Esophagus squamous epithelium (tissue), 5 donors: ENCODE measurements around the gene AIG1. TPM values are rescaled to one million over a fixed set of nuclear protein-coding genes. Genes with fewer than 3 reads are reported as not detected.

Experiments
- DNase-seq: peaks from one replicate; lab custom pipeline; 2025; lab: John Stamatoyannopoulos, UW
- H3K27ac ChIP-seq, 4 donors: fragments of 200-600 bp; sonication (generic); one replicate each; pipeline ENCODE4 v1.5.1; 2016 to 2019; ENCODE audit warnings: mild to moderate bottlenecking in 1 of 4
- H3K27me3 ChIP-seq, 4 donors: fragments of 200-600 bp; sonication (generic); 1 replicate in 3 of 4; 2 replicates in 1 of 4; pipeline versions ENCODE4 v1.5.1 to v1.6.0; 2017 to 2021; ENCODE audit warnings: antibody characterized with exemption in 1 of 4
- H3K36me3 ChIP-seq, 3 donors: fragments of 200-600 bp; sonication (generic); one replicate each; pipeline ENCODE4 v1.5.1; 2016 to 2019
- H3K4me1 ChIP-seq, 3 donors: fragments of 200-600 bp; sonication (generic); one replicate each; pipeline ENCODE4 v1.5.1; 2017 to 2019
- H3K4me3 ChIP-seq, 4 donors: fragments of 200-600 bp; sonication (generic); 1 replicate in 3 of 4; 2 replicates in 1 of 4; pipeline ENCODE4 v1.5.1; 2016 to 2019; ENCODE audit warnings: mild to moderate bottlenecking in 2 of 4, moderate library complexity in 1 of 4
- H3K9me3 ChIP-seq, 3 donors: fragments of 200-600 bp; sonication (generic); one replicate each; pipeline ENCODE4 v1.5.1; 2016 to 2019
- POLR2A ChIP-seq, 4 donors: fragments of 450-650 bp; IDR thresholded peaks; one replicate each; pipeline ENCODE4 v1.6.1; 2017; ENCODE audit warnings: antibody characterized with exemption in 4 of 4, mild to moderate bottlenecking in 4 of 4, moderate library complexity in 3 of 4
- WGBS, 2 donors: methylation state at CpG; one replicate each; pipeline ENCODE4 v1.1.5; 2018; 5-methylcytosine and 5-hydroxymethylcytosine counted together
- intact Hi-C: fragments of 100-400 bp; cut with DNase I; formaldehyde crosslinking; loops from one replicate; pipeline ENCODE4 v1.15.0; 2022
- total RNA-seq, 4 donors: library from RNA; depleted of rRNA; stranded (reverse); fragments of >200 nt; gene quantifications; one replicate each; pipeline ENCODE4 v1.1.0, GENCODE V29; 2016
- TF ChIP-seq, protein P1 (sequence below), 6 experiments: fragments of 450-650 bp in 4 of 6; fragments of 200-600 bp in 2 of 6; sonication (generic) in 2 of 6; IDR thresholded peaks; one replicate each; pipeline ENCODE4 v1.5.1; 2016 to 2019; ENCODE audit warnings: antibody characterized with exemption in 6 of 6, mild to moderate bottlenecking in 4 of 6, moderate library complexity in 4 of 6
- donor health status: DM: yes; HTN: yes; CAD: no.

AIG1 gene
- total RNA-seq, 4 donors from 2014 or later, result 29.1 to 30.5 (median 29.9) TPM

DNA sequence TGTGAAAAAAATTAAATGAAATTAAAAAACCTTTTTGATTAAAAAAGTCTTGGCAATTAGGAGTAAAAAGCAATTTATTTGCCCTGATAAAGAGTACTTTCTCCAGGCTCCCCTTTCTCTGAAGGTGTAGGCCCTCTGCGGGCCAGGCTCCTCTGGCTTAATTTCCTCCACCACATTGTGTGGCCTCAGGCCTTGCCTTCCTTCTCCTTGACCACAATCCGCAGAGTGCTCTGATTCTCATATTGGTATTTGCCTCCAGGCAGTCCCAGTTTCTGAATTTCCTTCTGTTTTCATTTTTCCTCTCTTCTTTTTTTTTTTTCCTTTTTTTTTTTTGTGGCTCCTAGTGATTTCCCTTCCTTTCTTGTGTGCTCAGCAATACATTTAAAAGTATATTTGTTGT lies 96.4 kb downstream of the AIG1 start:
- Histone ChIP-seq H3K4me1 (peaks cover 0 to 15% (median 5%) of the 10 kb centered on the region in 3 donors), H3K27ac (no peak overlapping the region), H3K9me3 (no peaks in the 10 kb centered on the region), H3K36me3 (no peaks in the 10 kb centered on the region), H3K27me3 (no peaks in the 10 kb centered on the region), H3K4me3 (no peak overlapping the region)
- 70 to 91% methylated on average over 2 of the region's 2 CpGs for WGBS, 2 donors
- no peak for DNase-seq
- intact Hi-C loops, result no loop called here
- TF ChIP-seq POLR2A (IDR thresholded peaks at IDR 0.05), result no peak
- TF ChIP-seq, protein P1, sequence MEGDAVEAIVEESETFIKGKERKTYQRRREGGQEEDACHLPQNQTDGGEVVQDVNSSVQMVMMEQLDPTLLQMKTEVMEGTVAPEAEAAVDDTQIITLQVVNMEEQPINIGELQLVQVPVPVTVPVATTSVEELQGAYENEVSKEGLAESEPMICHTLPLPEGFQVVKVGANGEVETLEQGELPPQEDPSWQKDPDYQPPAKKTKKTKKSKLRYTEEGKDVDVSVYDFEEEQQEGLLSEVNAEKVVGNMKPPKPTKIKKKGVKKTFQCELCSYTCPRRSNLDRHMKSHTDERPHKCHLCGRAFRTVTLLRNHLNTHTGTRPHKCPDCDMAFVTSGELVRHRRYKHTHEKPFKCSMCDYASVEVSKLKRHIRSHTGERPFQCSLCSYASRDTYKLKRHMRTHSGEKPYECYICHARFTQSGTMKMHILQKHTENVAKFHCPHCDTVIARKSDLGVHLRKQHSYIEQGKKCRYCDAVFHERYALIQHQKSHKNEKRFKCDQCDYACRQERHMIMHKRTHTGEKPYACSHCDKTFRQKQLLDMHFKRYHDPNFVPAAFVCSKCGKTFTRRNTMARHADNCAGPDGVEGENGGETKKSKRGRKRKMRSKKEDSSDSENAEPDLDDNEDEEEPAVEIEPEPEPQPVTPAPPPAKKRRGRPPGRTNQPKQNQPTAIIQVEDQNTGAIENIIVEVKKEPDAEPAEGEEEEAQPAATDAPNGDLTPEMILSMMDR (IDR thresholded peaks at IDR 0.05), result no peak

DNA sequence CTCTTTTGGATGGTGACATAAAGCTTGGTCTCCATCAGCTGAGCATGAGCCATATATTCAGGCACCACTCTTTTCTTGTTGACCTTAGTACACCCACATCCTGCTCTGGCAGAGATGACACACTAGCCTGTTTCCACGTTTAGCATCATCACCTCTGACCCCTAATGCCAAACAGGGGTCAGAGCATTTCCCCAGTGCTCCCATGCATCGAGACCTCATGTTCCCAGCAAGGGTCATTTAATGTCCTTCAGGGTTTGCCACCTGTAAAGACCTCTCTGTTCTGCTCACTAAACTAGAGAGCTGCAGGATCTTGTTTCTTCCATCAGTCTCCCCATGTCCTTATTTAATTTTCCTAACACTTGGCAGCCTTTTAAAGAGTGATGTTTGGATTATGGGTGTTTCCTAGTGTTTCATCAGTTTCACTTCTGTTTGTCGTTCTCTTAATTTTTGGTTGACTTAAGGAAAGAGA lies 97.5 kb downstream of the AIG1 start:
- no peak for TF ChIP-seq POLR2A (IDR thresholded peaks at IDR 0.05)
- TF ChIP-seq, protein P1 (IDR thresholded peaks at IDR 0.05), result no peak
- peaks cover 0 to 15% (median 5%) of the 10 kb centered on the region in 3 donors for H3K4me1 ChIP-seq
- whole genome bisulfite sequencing, 2 donors, result 28 to 42% methylated on average over 3 of the region's 3 CpGs
- DNase-seq, result no peak
- H3K27me3 ChIP-seq, result no peaks in the 10 kb centered on the region
- H3K4me3 ChIP-seq, result no peak overlapping the region
- H3K9me3 ChIP-seq, result no peaks in the 10 kb centered on the region
- H3K27ac ChIP-seq, result no peak overlapping the region
- intact Hi-C loops, result no loop called here
- no peaks in the 10 kb centered on the region for H3K36me3 ChIP-seq

DNA sequence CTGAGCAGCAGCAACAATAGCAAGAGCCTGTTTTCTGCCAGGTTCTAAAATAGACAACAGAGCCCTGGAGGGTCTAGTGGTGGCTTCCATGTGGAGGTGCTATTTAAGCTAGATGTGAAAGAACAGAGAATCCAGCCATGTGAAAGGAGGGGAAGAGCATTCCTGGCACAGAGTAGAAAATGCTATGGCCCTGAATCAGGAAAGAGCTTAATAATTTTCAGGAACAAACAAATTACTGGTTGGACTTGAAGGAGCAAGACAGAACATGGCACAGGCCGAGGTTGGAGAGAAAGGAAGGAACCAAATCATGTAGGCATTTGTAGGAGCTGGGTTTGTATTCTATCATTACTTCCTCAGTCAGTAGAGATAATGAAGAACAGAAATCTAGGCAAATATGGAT lies 98.3 kb downstream of the AIG1 start:
- intact Hi-C loops, result no loop called here
- WGBS, 2 donors, result 38 to 41% methylated on average over 1 of the region's 1 CpG
- H3K4me3 ChIP-seq, result no peak overlapping the region
- H3K27me3 ChIP-seq, result no peaks in the 10 kb centered on the region
- H3K36me3 ChIP-seq, result no peaks in the 10 kb centered on the region
- no peaks in the 10 kb centered on the region for H3K9me3 ChIP-seq
- H3K4me1 ChIP-seq, result peaks cover 0 to 15% (median 5%) of the 10 kb centered on the region in 3 donors
- DNase-seq, result no peak
- no peak overlapping the region for H3K27ac ChIP-seq
- TF ChIP-seq POLR2A (IDR thresholded peaks at IDR 0.05), result no peak
- TF ChIP-seq, protein P1 (IDR thresholded peaks at IDR 0.05), result no peak

DNA sequence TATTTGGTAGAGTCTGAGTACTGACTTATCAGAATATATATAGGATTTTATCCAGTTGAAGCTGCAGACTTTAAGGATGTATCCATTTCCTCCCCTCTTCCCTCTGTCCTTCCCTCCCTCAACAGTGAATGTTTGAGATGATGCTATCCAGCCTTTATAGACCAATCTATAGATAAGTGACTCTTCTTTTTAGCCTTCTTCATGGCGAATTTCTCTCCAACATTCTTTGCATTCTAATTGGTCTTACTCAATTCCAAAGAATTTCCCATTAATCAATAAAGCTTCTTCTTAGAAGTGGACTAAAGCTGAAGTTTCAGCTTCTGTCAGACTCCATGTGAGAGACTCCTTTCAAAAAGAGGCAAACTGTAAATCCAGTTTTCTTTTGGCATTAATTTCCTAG lies 99.3 kb downstream of the AIG1 start:
- intact Hi-C loops, result no loop called here
- TF ChIP-seq, protein P1 (IDR thresholded peaks at IDR 0.05), result no peak
- no peak for TF ChIP-seq POLR2A (IDR thresholded peaks at IDR 0.05)
- peaks cover 0 to 15% (median 5%) of the 10 kb centered on the region in 3 donors for H3K4me1 ChIP-seq
- no peaks in the 10 kb centered on the region for H3K36me3 ChIP-seq
- H3K27me3 ChIP-seq, result no peaks in the 10 kb centered on the region
- H3K27ac ChIP-seq, result no peak overlapping the region
- H3K4me3 ChIP-seq, result no peak overlapping the region
- no peaks in the 10 kb centered on the region for H3K9me3 ChIP-seq
- no peak for DNase-seq
- 77 to 83% methylated on average over 1 of the region's 1 CpG for WGBS, 2 donors

DNA sequence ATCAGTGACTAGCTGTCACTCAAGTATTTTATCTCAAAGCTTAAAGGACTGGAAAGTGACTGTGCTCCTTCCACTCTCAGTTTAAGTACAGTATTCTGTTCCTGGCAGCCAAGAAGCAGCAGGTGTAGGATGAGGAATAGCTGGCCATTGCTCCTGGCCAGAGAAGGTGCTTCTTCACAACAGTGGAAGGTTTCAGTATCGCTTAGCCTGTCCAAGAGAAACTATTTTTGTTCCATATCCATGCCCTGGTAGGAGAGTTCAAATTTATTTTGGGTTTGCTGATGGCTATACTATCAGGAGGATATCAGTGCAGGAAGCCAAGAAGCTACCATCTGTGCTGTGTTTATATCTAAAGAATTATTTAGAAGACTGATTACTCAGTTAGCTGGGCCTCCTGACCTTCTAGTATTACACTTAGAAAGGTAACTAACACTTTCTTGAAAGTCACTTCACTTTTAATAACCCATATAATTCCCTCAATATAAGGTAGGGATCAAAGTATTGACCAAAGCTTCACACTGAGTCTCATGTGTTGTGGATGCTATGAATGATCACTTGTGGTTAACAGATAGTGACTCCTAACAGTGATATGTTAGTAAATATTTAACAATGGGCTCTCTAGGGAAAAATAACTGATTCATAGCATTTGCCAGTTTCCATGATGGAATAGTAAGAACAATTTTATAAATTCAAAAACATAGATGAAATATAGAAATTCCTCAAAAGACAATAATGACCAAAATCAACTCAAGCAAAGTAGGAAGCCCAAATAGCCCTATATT lies 99.9 kb downstream of the AIG1 start:
- peaks cover 0 to 5% (median 0%) of the 10 kb centered on the region in 3 donors for H3K36me3 ChIP-seq
- H3K27me3 ChIP-seq, result no peaks in the 10 kb centered on the region
- no peak for DNase-seq
- H3K4me3 ChIP-seq, result no peak overlapping the region
- WGBS, 2 donors, result 56 to 67% methylated on average over 1 of the region's 1 CpG
- H3K27ac ChIP-seq, result no peak overlapping the region
- H3K4me1 ChIP-seq, result peaks cover 0 to 15% (median 5%) of the 10 kb centered on the region in 3 donors
- no peaks in the 10 kb centered on the region for H3K9me3 ChIP-seq
- intact Hi-C loops, result no loop called here
- no peak for TF ChIP-seq POLR2A (IDR thresholded peaks at IDR 0.05)
- TF ChIP-seq, protein P1 (IDR thresholded peaks at IDR 0.05), result no peak
